T47D (cell line): ENCODE results near the gene MRNIP.
A peak's percentile ranks its signal among the peaks of the same experiment; 100 is the strongest.

Source experiments
- DNase-seq, 2 experiments: peaks; one replicate each; pipeline versions ENCODE4 v3.0.0 to v3.0.0-alpha.2; 2011 to 2012; ENCODE audit warnings: low read depth in 1 of 2, low spot score in 1 of 2
- JUND ChIP-seq: IDR thresholded peaks from 2 replicates; pipeline ENCODE4 v1.6.1; 2012; ENCODE audit warnings: low read depth
- in situ Hi-C: cut with HindIII; loops from 2 replicates; pipeline ENCODE4 v1.10.0; 2016; ENCODE audit warnings: low sequenced_read_pairs, low pct_unique_long_range_greater_than_20kb

Gene MRNIP, protein sequence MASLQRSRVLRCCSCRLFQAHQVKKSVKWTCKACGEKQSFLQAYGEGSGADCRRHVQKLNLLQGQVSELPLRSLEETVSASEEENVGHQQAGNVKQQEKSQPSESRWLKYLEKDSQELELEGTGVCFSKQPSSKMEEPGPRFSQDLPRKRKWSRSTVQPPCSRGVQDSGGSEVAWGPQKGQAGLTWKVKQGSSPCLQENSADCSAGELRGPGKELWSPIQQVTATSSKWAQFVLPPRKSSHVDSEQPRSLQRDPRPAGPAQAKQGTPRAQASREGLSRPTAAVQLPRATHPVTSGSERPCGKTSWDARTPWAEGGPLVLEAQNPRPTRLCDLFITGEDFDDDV

GRCh38 chr5:179858586-179859427 is at the start of gene MRNIP:
MRNIP (minus strand) TSS chr5:179858817; CDS start chr5:179858796, 21 bp downstream.
- no peak for TF ChIP-seq JUND
- in situ Hi-C loops = no loop called here
- DNase-seq = peak; percentile 95 to 96

GRCh38 chr5:179907556-179908324 is 49.1 kb upstream of the MRNIP start, which contains the start of gene TBC1D9B:
TBC1D9B (minus strand) TSS chr5:179907897; CDS start chr5:179907821, 76 bp downstream.
- in situ Hi-C loops = no loop called here
- TF ChIP-seq JUND = no peak
- peak; percentile 48 to 79 for DNase-seq

- in situ Hi-C loops = no loop called here
- DNase-seq = peak in 1 of 2 experiments; percentile 36
Observed at GRCh38 chr5:179906795-179907555, 48.4 kb upstream of the MRNIP start.

GRCh38 chr5:179906294-179906794 is 47.7 kb upstream of the MRNIP start:
- in situ Hi-C loops = no loop called here
- DNase-seq = no peak
- TF ChIP-seq JUND = no peak

More at GRCh38 chr5:179906795-179907555, 48.4 kb upstream of the MRNIP start:
- TF ChIP-seq JUND = no peak

GRCh38 chr5:179905161-179905560 is 46.5 kb upstream of the MRNIP start:
- TF ChIP-seq JUND = no peak
- in situ Hi-C loops = no loop called here
- DNase-seq = no peak

DNA sequence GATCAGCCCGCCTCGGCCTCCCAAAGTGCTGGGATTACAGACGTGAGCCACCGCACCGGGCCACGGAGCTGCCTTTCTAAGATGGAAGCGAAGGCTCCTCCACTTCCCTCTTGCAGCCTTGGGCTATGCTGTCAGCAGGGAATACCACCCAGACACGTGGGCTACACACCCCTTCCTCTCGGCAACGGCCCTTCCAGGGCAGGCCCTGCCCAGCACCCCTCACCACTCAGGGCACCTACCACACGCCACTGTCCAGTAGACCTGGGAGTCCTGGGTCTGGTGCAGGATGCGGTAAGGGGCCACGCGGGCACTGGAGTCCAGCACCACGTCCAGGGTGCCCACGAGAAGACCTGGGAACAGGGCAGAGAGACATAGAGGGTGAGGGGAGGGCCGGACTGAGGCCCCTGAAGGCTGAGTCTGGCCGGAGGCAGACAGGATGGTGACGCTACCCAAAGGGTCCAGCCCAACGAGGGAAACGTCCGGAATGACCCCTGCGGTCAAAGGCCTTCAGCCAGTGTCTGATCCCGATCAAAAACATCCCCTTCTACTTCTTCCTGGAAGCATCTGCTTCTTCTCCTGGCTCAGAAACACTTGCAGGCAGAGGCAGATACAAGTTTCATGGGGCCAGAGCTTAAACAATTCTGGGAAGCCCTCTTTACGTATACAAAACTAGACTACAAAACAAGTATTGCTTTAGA is 46.0 kb upstream of the MRNIP start:
- TF ChIP-seq JUND = no peak
- in situ Hi-C loops = no loop called here
- DNase-seq = no peak

DNA sequence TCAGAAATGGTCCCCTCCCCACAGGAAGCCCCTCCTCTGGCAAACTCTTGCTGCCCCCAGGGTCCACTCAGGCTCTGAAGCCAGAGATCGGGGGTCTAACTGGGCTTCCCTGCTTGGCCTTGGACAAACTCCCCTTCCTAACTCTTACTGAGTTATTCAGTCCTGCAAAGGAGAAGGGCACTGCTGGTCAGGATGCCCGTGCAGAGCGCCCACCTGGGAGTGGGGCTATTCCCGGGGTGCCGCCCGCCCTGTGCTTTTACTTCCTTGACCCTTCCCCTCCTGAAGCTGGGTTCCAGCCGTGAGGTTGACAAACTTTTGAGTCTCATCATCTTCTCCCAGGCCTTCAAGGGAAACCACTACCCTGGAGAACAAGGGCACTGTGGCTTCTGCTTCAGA is 44.1 kb upstream of the MRNIP start:
- no peak for TF ChIP-seq JUND
- no peak for DNase-seq
- in situ Hi-C loops = no loop called here

GRCh38 chr5:179901915-179902762 is 43.5 kb upstream of the MRNIP start:
- in situ Hi-C loops = no loop called here
- no peak for DNase-seq
- TF ChIP-seq JUND = no peak

DNA sequence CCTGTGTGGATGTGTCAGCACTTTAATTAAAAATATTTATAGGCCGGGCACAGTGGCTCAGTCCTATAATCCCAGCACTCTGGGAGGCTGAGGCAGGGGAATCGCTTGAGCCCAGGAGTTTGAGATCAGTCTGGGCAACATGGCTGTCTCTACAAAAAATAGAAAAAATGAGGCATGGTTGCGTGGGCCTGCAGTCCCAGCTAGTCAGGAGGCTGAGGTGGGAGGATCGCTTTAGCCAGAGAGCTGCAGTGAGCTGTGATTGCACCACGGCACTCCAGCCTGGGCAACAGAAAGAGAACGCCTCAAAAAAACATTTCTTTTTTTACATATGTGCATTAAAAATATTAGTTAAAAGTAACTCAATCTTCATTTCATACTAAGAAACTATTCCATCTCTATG is 42.8 kb upstream of the MRNIP start:
- no peak for DNase-seq

DNA sequence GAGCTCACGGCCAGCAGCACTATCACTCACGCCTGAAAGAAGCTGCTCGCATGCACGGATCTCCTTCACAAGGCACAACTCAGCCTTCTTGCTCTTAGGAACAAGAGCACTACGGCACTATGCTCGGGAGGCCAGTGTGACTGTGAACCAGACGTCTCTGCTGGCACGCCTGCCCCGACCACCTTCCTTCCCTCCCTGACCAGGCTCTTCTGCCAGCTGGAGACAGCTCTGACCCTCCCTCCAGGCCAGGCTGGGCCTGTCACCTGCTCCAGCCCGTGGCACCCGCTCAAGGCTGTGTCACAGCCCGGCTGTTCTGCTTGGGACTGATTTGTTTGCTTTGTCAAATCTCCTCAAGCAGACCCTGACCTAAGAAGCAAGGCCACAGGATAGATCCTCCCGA is 42.1 kb upstream of the MRNIP start:
- TF ChIP-seq JUND = no peak
- in situ Hi-C loops = no loop called here
- DNase-seq = no peak

More for the DNA sequence above, 42.8 kb upstream of the MRNIP start:
- TF ChIP-seq JUND = no peak
- in situ Hi-C loops = no loop called here
